NCI-H82 (cell line): ENCODE results near the gene ZGPAT.
"Not testable (repeated sequence)": the region's sequence is repeated elsewhere in the genome, so short reads cannot be mapped to it uniquely, and the experiment has no call there.

Experiments used
- DNase-seq: peaks from one replicate; lab custom pipeline; 2025; lab: John Stamatoyannopoulos, UW

ZGPAT gene

GRCh38 chr20:63765082-63765873 is 57.4 kb downstream of the ZGPAT start:
- DNase-seq, result no peak

DNA sequence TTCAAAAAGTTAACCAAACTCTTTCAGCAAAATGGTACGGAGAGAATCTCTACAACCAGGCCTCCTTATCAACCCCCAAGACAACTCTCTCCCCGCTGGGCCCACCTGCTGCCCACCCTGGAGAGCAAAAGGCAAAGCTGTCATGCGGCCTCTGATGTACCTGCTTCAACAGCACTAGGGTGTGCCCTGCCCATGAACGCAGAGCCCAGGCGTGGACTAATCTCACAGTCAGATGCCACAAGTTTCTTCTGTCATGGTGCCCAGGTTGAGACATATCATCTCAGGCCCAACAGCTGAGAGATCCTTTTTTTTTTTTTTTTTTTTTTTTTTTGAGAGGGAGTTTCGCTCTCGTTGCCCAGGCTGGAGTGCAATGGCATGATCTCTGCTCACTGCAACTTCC is 58.1 kb downstream of the ZGPAT start:
- no peak for DNase-seq

- DNase-seq, result peak; percentile 39
Measured at GRCh38 chr20:63766695-63767426, 59.0 kb downstream of the ZGPAT start.

DNA sequence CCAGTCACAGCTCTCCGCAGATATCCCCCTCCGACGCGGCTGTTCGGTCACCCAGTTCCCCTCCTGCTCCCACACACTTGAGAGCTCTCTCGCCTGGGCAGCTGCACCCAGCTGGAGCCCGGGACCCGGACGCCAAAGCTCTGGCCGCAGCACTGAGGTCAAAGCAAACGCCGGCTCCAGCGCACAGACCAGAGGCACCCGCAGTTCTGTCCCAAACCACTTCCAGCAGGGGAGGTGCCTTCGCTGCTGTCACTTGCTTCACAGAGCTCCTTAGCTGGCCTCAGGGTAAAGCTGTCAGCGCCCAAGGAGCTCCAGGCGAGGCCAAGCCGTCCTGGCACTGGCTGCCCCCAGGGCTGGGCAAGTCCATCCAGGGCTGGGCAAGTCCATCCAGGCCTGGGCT is 59.6 kb downstream of the ZGPAT start:
- DNase-seq, result no peak

- DNase-seq, result no peak
Measured at GRCh38 chr20:63767886-63768285, 60.0 kb downstream of the ZGPAT start.

- DNase-seq, result no peak
Measured at GRCh38 chr20:63768591-63769515, 61.0 kb downstream of the ZGPAT start.

DNA sequence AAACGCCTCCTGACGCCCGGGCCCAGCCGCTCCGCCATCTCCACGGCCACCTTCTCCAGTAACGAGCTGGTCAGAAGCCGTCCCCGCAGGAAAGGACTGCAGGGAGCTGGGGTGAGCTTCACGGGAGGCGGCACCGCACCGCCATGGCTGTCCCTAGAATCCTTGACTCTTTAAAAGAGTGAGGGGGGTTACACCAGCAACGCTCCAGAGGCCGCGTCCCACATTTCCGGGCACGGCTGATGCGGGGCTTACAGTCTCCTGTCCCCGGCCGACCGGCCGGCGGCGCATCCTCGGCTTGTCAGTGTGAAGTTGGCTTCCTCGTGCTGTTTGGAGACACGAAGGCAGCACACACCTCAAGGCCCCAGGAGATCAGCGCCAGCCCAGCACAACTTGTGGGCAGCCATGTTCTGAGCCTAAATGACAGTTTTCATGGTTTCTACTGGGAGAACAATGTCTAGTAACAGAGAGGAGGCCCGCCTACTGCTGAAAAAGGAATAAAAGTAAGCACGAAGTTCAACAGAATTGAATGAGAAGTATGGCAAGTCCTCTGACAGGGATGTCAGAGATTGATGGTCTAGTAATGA is 62.1 kb downstream of the ZGPAT start:
- no peak for DNase-seq

DNA sequence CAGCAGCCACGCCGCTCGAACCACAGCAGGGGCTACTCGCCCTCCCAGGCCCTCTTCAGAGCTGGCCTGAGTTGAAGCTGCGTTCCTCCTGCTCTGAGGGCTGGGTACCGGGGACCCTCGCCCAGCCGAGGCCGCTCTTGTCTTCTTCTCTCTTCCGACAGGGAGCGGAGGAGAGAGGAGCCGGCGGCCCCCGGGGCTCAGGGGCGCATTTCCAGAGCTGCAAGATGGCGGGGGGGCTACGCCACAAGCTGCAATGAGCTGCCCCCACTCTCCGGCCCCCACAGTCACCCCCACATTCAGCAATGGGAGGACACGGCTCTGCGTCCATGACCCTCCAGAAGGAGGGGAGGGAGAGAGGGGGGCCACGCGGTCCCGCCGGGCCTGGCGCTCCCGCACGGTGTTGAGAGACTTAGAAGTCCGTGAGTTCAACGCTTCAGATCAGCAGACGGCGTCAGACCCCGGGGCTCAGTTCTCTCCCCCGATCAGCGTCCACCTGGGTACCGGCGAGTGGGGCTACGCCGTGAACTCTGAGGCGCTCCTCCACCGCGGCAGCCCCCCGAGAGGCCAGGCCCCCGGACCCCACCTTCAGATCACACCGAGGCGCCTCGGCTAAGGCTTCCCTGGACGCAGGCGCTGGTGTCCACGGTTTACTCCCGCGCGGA is 63.3 kb downstream of the ZGPAT start:
- no peak for DNase-seq

DNA sequence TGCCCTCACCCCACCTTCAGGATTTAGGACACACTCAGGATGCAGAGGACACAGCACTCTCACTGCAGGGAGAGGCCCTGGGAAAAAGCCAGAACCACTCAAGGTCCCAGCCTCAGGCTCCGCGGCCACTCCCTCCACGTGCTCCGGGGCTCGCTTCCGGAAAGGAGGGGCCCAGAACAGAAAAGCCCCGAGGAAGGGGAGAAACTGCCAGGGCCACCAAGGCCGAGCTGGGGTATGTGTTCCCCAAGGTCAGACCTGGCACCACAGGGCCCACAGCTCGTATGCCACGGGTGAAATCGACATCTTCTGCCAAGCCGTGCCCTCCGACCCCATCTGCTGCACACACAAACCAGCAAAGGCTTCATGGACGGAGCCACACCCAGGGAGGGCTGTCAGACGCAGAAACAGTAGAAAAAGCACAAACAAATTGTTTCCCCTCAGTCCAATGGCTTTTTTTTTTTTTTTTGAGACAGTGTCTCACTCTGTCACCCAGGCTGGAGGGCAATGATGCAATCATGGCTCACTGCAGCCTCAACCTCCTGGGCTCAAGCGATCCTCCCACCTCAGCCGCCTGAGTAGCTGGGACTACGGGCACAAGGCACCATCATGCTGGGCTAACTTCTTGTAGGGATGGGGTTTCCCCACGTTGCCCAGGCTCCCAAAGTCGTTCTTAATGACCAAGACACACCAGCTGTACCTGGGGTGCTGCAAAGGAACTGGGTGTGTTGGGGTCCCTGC is 65.1 kb downstream of the ZGPAT start:
- no peak for DNase-seq

- DNase-seq, result no peak
Measured at GRCh38 chr20:63773571-63774241, 65.9 kb downstream of the ZGPAT start.

DNA sequence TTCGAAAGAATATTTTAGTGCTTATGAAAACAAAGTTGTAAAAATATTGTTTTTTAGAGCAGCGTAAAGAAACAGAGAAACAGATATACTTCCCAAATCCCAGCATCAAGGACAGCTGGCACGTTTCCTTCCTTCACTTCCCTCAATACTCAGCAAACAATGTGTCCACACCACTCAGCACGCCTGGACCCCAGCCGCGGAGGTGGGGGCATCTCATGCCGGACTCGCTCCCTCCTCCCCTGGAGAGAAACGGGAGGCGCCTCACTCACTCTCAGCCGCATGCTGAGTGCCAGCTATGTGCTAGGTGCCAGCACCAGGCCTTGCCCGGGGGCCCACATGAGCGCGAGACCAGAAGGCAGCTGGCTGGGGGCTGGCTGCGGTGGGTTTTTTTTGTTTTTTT is 66.5 kb downstream of the ZGPAT start:
- no peak for DNase-seq

DNA sequence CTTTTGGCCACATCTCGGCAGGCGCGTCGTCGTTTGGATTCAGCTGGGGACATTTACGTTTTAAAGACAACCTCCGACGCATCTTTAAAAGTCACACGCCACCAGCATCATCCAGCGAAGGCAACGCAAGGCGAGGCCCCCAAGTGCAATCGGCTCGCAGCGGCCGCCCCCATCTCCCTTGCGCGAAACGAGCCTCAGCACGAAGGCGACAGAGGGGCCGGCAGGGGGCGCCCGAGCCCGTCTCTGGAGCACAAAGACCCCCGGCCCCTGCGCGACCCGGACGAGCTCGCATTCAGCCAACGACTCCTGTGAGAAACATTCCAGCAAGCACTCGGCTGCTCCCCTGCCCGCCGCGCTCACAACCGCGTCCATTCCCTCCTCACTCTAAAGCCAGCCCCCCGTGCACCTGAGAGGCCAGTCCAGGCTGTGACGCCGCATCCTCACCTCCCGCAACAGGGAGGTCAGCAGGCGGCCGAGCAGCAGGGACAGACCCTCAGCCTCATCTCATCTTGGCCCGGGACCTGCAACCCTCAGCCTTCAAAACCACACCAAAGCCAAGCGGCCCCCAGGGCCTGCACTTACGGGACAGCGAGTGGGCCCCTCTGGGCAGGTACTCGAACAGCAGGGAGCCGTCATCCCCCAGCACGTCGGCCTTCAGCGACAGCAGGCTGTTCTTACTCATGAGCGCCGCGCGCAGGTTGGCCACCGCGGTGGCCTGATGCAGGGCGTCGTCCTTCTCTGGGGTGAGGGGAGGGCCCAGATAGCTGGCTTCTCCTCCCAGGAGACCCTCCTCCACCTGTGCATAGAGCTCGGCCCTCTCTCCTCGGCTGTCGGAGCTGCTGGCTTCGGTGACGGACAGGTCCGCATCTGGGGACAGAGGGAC is 67.5 kb downstream of the ZGPAT start:
- DNase-seq, result peak; percentile 88

GRCh38 chr20:63776875-63777274 is 69.0 kb downstream of the ZGPAT start:
- DNase-seq, result not testable (repeated sequence)

DNA sequence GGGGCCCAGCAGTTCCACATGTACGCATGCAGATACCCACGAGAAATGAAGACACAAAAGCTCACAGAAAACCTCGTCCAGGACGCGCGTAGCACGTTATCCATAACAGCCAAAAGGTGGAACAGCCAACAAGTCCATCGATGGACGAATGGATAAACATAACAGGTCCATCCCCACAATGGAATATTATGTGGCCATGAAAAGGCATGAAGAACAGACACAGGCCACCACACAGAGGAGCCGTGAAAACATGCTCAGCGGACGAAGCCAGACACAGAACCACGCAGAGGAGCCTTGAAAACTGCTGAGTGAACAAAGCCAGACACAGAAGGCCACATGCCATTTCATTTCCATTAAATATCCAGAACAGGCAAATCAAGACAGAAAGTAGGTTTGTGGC is 69.8 kb downstream of the ZGPAT start:
- DNase-seq, result no peak

- no peak for DNase-seq
Measured at GRCh38 chr20:63778034-63778752, 70.4 kb downstream of the ZGPAT start.

DNA sequence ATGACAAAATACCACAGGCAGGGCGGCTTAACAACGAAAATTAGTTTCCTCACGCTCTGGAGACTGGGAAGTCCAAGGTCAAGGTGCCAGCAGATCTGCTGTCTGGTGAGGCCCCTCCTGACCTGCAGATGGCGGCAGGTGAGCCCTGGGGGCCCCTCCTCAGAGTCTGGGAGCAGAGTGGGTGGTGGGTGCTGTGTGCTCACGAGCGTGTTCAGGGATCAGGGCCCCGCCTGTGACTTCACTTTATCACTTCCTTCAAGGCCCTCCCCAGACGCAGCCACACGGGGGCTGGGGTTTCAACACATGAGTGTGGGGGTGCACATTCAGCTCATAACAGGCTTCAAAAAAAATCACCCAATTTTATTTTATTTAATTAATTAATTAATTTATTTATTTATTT is 71.0 kb downstream of the ZGPAT start:
- no peak for DNase-seq

GRCh38 chr20:63781181-63781580 is 73.3 kb downstream of the ZGPAT start:
- no peak for DNase-seq

- DNase-seq, result peak; percentile 30
Measured at GRCh38 chr20:63782051-63782471, 74.2 kb downstream of the ZGPAT start.
